Activated T-cell treated with anti-CD3 and anti-CD28 coated beads, Interleukin-2, amount 50 U/mL, for 72 hours (primary cell): ENCODE results near the gene JPT1. TPM values are rescaled to one million over a fixed set of nuclear protein-coding genes. Genes with fewer than 3 reads are reported as not detected.

Experiments used
- ATAC-seq, 2 donors: fragments of 150-1000 bp; cut with Tn5 transposase; replicated peaks in 1 of 2; 2 replicates each; pipeline ENCODE4 v1.10.0; 2021; ENCODE audit warnings: moderate library complexity in 2 of 2, mild to moderate bottlenecking in 1 of 2
- DNase-seq, 2 donors: peaks; one replicate each; pipeline ENCODE4 v3.0.0; 2021 to 2022; ENCODE audit warnings: mixed read lengths in 1 of 2
- H3K27ac Mint-ChIP-seq: one replicate; pipeline ENCODE4 v1.8.0; 2022; ENCODE audit warnings: mild to moderate bottlenecking, moderate library complexity, mixed read lengths
- H3K27me3 Mint-ChIP-seq: one replicate; pipeline ENCODE4 v1.8.0; 2022; ENCODE audit warnings: low read depth, mixed read lengths
- H3K36me3 Mint-ChIP-seq, 2 donors: one replicate each; pipeline ENCODE4 v1.8.0; 2022; ENCODE audit warnings: mixed read lengths in 2 of 2, mild to moderate bottlenecking in 1 of 2; ENCODE audit not compliant: insufficient read depth in 2 of 2
- H3K4me1 Mint-ChIP-seq: one replicate; pipeline ENCODE4 v1.8.0; 2022; ENCODE audit warnings: low read depth, mixed read lengths
- H3K4me3 Mint-ChIP-seq, 2 donors: one replicate each; pipeline ENCODE4 v1.8.0; 2022; ENCODE audit warnings: mild to moderate bottlenecking in 2 of 2, mixed read lengths in 2 of 2, moderate library complexity in 2 of 2
- H3K9me3 Mint-ChIP-seq, 2 donors: one replicate each; pipeline ENCODE4 v1.8.0; 2022; ENCODE audit warnings: mixed read lengths in 2 of 2
- total RNA-seq, 2 donors: library from RNA; stranded (reverse); gene quantifications; one replicate each; pipeline ENCODE4 v1.2.3, GENCODE V29; 2022

Gene JPT1
- total RNA-seq, 2 donors from 2014 or later: 162 to 188 TPM

GRCh38 chr17:75087182-75087557 lies 67.1 kb downstream of the JPT1 start:
- Mint-ChIP-seq H3K9me3 (no peaks in the 10 kb centered on the region), H3K4me3 (peak overlapping the region; percentile 59 to 78), H3K4me1 (peaks cover 61% of the 10 kb centered on the region), H3K27ac (no peak overlapping the region), H3K27me3 (no peaks in the 10 kb centered on the region), H3K36me3 (no peaks in the 10 kb centered on the region)
- ATAC-seq (no peak), DNase-seq (no peak)

- no peaks in the 10 kb centered on the region for H3K27me3 Mint-ChIP-seq
- DNase-seq: no peak
- H3K36me3 Mint-ChIP-seq: no peaks in the 10 kb centered on the region
- H3K4me1 Mint-ChIP-seq: peaks cover 56% of the 10 kb centered on the region
- no peaks in the 10 kb centered on the region for H3K9me3 Mint-ChIP-seq
- no peak overlapping the region for H3K27ac Mint-ChIP-seq
- ATAC-seq: no peak
- H3K4me3 Mint-ChIP-seq: peak overlapping the region; percentile 55 to 78
These were observed 67.7 kb downstream of the JPT1 start for GRCh38 chr17:75086496-75087181.

Other genes starting within 250 kb of the JPT1 start
- not detected for gene USH1G, start 231.3 kb downstream of the JPT1 start, total RNA-seq
- not detected for gene OTOP2, start 230.2 kb downstream of the JPT1 start, total RNA-seq
- not detected for gene OTOP3, start 218.6 kb downstream of the JPT1 start, total RNA-seq
- gene HID1, start 181.8 kb downstream of the JPT1 start, total RNA-seq: 1 to 10 TPM; 7.3 to 7.4 TPM
- under 1 TPM; 0.56 to 0.72 TPM for gene CDR2L, start 166.9 kb downstream of the JPT1 start, total RNA-seq
- gene MRPL58, start 141.8 kb downstream of the JPT1 start, total RNA-seq: 10 to 100 TPM; 39.1 to 50.6 TPM
- 100 to 1,000 TPM; 125 to 147 TPM for gene ATP5PD, start 107.5 kb downstream of the JPT1 start, total RNA-seq
- 10 to 100 TPM; 21.4 to 24.1 TPM for gene KCTD2, start 107.3 kb downstream of the JPT1 start, total RNA-seq
- 1 to 10 TPM; 7.5 to 9.8 TPM for gene SLC16A5, start 66.6 kb downstream of the JPT1 start, total RNA-seq
- gene ARMC7, start 44.5 kb downstream of the JPT1 start, total RNA-seq: 10 to 100 TPM; 10.6 to 12.9 TPM
- 10 to 100 TPM; 56.5 to 65.9 TPM for gene NT5C, start 22.8 kb downstream of the JPT1 start, total RNA-seq
- 100 to 1,000 TPM; 361 to 368 TPM for gene SUMO2, start 28.4 kb upstream of the JPT1 start, total RNA-seq
- 100 to 1,000 TPM in 1 of 2 donors, 10 to 100 TPM in 1; 88.3 to 114 TPM for gene NUP85, start 51.2 kb upstream of the JPT1 start, total RNA-seq
- gene GGA3, start 107.1 kb upstream of the JPT1 start, total RNA-seq: 10 to 100 TPM; 77.1 to 80.9 TPM
- 10 to 100 TPM; 42.8 to 43.0 TPM for gene MRPS7, start 107.4 kb upstream of the JPT1 start, total RNA-seq
- gene MIF4GD, start 116.7 kb upstream of the JPT1 start, total RNA-seq: 10 to 100 TPM; 63.1 to 67.9 TPM
- gene SLC25A19, start 134.9 kb upstream of the JPT1 start, total RNA-seq: 10 to 100 TPM; 39.9 to 59.3 TPM